Measurements from ENCODE around the gene HIC2. TPM values are rescaled to one million over a fixed set of nuclear protein-coding genes. Genes with fewer than 3 reads are reported as not detected.
"Not testable (repeated sequence)": the region's sequence is repeated elsewhere in the genome, so short reads cannot be mapped to it uniquely, and the experiment has no call there.

The HIC2 gene
- total and polyA plus RNA-seq, 2 of the 13 experiments (the other 11 are each of a cell fraction or from before 2014, with no cell fraction given) = 5.0 to 13.7 TPM

DNA sequence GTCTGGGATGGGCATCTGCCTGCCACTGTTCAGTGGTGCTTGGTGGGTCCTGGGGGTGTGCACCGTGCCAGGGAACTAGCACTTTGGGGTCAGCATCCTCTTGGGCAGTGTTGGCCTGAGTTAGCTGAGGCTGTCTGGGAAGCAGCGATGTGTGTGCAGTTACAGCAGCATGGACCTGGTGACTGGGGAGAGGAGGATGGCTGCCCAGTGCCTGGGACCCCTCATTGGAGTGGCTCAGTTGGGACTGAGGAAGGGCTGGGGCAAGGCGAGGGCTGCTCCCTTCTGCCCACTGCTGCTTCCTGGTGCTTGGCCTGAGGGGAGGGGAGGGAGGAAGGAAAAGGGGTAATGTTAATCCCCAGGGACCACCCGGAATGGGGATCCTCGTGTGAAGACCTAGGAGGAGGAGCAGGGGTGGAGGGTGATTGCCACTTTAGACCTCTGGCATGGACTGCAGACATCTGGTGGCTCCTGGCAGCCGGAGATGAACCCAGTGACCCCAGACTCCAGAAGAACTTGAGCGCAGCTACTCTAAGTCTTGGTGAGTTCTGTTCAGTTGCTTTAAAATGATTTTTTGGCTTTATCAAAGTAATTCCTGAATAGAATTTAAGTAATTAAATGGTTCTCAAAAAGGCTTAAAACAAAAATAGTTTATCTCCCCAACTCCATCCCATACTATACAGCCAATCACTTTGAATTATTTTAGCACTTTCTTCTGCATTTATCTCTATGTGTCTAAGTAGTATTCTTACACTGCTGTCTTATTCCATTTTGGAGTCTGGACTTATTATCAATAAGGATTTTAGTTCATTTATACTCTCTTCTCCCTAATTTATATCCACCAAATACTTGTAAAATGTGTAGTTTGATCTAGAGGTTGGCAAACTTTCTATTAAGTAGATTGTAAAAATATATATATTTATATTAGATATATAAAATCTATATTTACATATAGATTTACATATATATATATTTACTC is 34.7 kb downstream of the HIC2 start (continued):
- no peak for TF ChIP-seq PTBP1 (IDR thresholded peaks at IDR 0.05; ENCODE audit: low read depth, low read length, poor library complexity, severe bottlenecking)
- no peak for TF ChIP-seq HDAC2 (CRISPR knock-in tag; IDR thresholded peaks at IDR 0.05)
- TF ChIP-seq NCOA1 (CRISPR knock-in tag; IDR thresholded peaks at IDR 0.05) = no peak
- TF ChIP-seq ZMYM3 (CRISPR knock-in tag; IDR thresholded peaks at IDR 0.05) = no peak
- TF ChIP-seq POLR2A (IDR thresholded peaks at IDR 0.05; ENCODE audit: insufficient read depth in 1 of 2, low read depth in 2 of 2, low read length in 2 of 2) = 0 out of 4 replicates have a peak, but pooled peaks of 1 of the 2 experiments have one; percentile 26
- TF ChIP-seq ZNF432 (CRISPR knock-in tag; IDR thresholded peaks at IDR 0.05; ENCODE audit: borderline replicate concordance) = no peak
- TF ChIP-seq MAZ (IDR thresholded peaks at IDR 0.05; ENCODE audit: borderline replicate concordance, low read depth, low read length) = no peak
- no peak for TF ChIP-seq MAZ (CRISPR knock-in tag; IDR thresholded peaks at IDR 0.05; ENCODE audit: low read depth)
- TF ChIP-seq ZNF644 (CRISPR knock-in tag; IDR thresholded peaks at IDR 0.05; ENCODE audit: low read depth) = no peak
- TF ChIP-seq PHF8 (CRISPR knock-in tag; IDR thresholded peaks at IDR 0.05) = no peak
- TF ChIP-seq AGO2 (optimal IDR thresholded peaks at IDR 0.05; ENCODE audit: low read depth, low read length) = peak; percentile 55
- peak; percentile 73; the same call in 1 of the 2 replicates for TF ChIP-seq AKAP8 (CRISPR knock-in tag; IDR thresholded peaks at IDR 0.05)

DNA sequence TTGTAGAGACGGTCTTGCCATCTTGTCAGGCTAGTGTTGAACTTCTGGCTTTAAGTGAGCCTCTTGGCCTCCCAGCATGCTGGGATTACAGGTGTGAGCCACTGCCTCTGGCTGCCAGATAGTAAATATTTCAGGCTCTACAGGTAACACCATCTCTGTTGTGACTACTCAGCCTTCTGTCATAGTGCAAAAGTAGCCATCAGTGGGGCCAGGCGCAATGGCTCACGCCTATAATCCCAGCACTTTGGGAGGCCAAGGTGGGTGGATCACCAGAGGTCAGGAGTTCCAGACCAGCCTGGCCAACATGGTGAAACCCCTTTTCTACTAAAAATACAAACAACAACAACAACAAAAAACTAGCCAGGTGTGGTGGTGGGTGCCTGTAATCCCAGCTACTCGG is 35.5 kb downstream of the HIC2 start:
- H3K79me2 ChIP-seq (ENCODE audit: insufficient read depth, low read length); in situ Hi-C loops (cut with HindIII; ENCODE audit: extremely low pct_ligation_motif_present, low pct_unique_long_range_greater_than_20kb); H3K4me3 ChIP-seq (replicated peaks in 1 of 3; ENCODE audit: insufficient read depth in 1 of 3, low read depth in 2 of 3, low read length in 3 of 3); H3K27me3 ChIP-seq (ENCODE audit: control insufficient read depth in 1 of 2, insufficient read depth in 2 of 2, low read length in 2 of 2); DNase-seq (ENCODE audit: low spot score); H3K4me2 ChIP-seq (ENCODE audit: low read depth, low read length); H3K9me3 ChIP-seq (ENCODE audit: low read length); H3K9ac ChIP-seq (ENCODE audit: insufficient read depth, low read depth, low read length); POLR2A ChIA-PET; H4K20me1 ChIP-seq (ENCODE audit: insufficient read depth, low read length); ATAC-seq; H2AFZ ChIP-seq (ENCODE audit: low read length); FAIRE-seq; CTCF ChIA-PET (ENCODE audit: low intra/inter-chr PET ratio, low total read pairs); intact Hi-C loops (cut with micrococcal nuclease; ENCODE audit: unreplicated experiment); H3K27ac ChIP-seq (ENCODE audit: extremely low read length, insufficient read depth, low read length); BruUV-seq (replicated peaks): not testable (repeated sequence)
- Histone ChIP-seq H3K4me1 (ENCODE audit: insufficient read depth, low read length) (peaks cover 18% of the 10 kb centered on the region), H3K36me3 (replicated peaks in 1 of 2; ENCODE audit: control insufficient read depth in 1 of 2, insufficient read depth in 2 of 2, low read length in 2 of 2) (peaks cover 0 to 11% of the 10 kb centered on the region in 2 experiments; a peak in 4 of 5 replicates)
- 99% methylated on average over 4 of the region's 4 CpGs for WGBS (ENCODE audit: low lambda C conversion rate)

Data from HepG2 (cell line).